Suppressor macrophage treated with lipopolysaccharide for 1 hour (primary cell): ENCODE measurements around the gene FAM53A.

Experiments
- DNase-seq, 3 donors: peaks; one replicate each; pipeline ENCODE4 v3.0.0-alpha.2; 2020 to 2022

Gene FAM53A, protein sequence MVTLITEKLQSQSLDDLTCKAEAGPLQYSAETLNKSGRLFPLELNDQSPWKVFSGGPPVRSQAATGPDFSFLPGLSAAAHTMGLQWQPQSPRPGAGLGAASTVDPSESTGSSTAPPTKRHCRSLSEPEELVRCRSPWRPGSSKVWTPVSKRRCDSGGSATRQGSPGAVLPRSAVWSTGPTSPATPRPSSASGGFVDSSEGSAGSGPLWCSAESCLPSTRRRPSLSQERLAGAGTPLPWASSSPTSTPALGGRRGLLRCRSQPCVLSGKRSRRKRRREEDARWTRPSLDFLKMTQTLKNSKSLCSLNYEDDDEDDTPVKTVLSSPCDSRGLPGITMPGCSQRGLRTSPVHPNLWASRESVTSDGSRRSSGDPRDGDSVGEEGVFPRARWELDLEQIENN

DNA sequence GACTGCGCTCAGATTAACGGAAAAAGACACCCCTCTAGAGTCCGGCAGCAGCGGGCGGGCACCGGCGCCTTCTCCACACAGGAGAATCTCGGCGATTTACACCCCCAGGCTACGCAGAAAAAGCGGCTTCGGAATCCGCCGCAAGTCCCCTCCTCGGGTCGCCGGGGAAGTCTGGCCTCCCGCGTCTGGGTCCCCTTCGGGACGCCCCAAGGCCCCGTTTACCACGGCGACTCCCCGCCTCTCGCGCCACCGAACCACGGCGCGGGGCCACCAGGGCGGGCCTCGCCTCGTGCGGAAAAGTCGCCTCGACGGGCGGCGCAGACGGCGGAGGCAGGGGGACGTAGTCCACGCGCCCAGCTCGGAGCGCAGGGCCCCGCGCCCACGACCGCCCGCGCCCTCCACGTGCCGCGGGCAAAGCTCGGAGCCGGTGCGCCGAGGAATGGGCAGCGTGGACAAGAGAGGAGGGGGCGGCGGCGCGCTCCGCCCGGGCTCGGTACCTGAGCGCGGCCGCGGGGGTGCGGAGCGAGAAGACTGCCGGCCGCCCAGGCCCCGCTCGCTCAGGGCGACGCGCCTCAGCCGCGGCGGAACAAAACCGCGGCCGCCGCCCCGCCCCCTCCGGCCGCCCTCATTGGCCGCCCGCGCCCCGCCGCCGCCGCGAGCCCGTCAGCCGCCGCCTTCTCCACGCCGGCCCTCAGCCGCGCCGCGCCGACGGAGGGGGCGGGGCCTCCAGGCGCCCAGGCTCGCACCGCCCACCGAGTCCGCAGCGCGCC is at the start of gene FAM53A:
TSS of gene FAM53A (minus strand) at position 578 of the 770 bp plus-strand sequence. CDS start 15,572 bp downstream, outside the sequence.
- DNase-seq, result peak; percentile 91 to 98 (median 97)

- no peak for DNase-seq
Observed at GRCh38 chr4:1732911-1733310, 48.8 kb upstream of the FAM53A start.

DNA sequence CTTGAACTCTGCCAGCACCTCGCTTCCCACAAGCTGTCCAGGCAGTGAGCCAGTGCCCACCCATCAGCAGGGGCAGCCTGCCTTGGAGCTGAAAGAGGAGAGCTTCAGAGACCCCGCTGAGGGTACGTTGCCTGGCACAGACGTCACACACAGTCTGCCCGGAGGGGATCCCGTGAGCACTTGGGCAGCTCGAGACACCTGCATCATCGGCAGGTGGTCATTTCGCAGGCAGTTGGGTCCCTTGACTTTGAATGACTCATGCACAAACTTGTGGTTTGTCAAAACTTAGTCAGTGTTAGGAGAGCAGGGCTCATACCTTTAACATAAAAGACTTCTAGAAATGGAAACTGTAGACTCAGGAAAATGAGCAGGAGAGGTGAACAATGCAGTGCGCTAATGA is 47.1 kb upstream of the FAM53A start:
- DNase-seq, result no peak

DNA sequence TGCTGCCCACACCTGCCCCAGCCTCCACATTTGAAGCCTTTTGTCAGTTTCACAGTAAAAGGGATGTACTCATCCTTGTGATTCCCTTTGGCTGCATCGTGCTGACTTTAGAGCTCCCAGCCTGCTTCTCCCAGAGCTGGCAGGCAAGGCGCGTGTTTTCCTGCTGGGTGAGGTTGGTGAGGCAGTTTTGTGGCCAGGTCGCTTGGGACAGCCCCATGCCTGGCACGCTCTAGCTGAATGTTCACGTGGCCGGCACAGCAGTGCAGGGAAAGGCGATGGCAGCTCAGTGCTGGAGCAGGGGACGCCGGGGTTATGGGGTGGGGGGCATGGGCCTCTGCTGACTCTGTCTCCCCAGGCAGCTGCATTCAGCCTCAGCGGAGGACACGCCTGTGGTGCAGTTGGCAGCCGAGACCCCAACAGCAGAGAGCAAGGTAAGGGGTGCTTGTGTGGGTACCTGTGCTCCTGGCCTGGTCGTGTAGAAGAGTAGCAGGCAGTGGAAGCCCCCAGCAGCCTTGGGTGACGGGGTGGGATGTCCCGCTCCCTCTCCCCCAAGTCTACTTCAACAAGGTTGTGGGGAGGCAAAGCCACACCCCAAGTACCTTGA is 46.5 kb upstream of the FAM53A start:
- no peak for DNase-seq

- DNase-seq, result no peak
Observed at GRCh38 chr4:1728061-1728980, 44.2 kb upstream of the FAM53A start.

GRCh38 chr4:1727117-1728031 is 43.3 kb upstream of the FAM53A start:
- peak; percentile 79 to 88 (median 82) for DNase-seq

GRCh38 chr4:1726146-1726934 is 42.2 kb upstream of the FAM53A start:
- peak; percentile 92 to 94 (median 94) for DNase-seq

DNA sequence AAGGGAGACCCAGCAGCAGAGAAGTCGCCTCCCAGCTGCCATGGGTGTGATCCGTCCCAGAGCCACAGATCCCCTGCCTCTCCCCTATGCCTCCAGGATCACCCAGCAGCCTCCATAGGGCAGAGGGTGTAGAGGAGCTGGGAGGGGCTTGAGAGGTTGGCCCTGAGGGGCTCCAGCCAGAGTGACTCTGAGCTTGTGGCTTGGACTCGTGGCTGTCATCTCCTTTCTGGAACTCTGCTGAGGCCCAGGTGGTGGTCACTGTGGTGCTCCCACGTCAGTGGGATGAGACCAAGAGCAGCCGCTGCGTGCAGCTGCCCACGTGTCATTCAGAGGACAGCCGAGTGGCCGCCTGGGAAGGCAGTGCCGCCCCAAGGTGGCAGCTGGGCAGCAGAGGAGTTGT is 41.4 kb upstream of the FAM53A start:
- no peak for DNase-seq

GRCh38 chr4:1723131-1723801 is 39.2 kb upstream of the FAM53A start:
- peak; percentile 55 to 81 (median 74) for DNase-seq

DNA sequence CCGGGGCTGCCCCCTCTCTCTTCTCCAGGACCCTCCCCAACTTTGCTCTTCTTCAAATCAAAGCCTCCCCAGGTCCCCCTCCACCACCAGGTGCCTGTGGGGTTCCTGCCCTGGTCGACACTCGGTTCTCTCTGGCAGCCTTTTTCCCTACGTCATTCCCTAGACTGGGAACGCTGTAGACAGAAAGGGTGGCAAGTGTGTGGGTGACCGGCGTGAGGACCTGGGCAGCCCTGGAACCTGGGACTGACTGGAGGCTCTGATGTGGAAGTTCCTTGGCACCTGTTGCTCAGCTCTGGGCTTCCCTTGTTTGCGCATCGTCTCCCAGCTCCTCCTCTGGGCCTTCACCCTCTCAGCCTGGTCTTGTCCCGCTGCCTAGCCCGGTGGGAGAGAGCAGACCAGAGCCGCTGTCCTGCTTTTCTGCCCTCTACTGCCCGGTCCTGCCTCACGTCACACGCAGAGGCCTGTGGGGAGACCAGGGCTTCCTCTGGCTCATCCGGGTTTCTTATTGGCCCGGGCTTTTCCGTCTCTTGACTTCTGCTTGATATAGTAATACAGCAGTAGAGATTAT is 38.5 kb upstream of the FAM53A start:
- peak; percentile 44 to 73 (median 68) for DNase-seq

- DNase-seq, result peak in 2 of 3 donors; percentile 55 to 63
Observed at GRCh38 chr4:1721666-1722550, 37.8 kb upstream of the FAM53A start.

DNA sequence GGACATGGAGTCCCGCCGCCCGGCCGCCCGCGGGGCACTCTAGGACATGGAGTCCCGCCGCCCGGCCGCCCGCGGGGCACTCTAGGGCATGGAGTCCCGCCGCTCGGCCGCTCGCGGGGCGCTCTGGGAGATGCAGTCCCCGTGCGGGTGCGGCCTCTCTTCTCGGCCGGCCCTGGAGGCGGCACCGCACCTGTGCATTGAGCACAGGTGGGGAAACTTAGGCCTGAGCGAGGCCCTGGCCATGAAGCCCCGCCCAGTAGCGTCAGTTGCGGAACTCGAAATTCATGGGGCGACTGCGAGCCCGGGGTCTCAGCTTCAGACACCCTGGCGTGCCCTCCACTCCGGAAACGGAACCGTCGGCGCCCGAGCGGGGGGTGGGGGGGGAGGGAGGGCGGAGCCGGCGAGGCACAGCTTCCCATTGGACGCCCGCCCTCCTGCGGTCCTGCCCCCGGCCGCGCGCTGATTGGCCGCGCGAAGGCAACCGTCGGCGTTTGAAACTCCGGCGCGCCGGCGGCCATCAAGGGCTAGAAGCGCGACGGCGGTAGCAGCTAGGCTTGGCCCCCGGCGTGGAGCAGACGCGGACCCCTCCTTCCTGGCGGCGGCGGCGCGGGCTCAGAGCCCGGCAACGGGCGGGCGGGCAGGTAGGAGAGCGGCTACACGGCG is 37.0 kb upstream of the FAM53A start, which contains the start of the genes TACC3 and TMEM129:
TSS of gene TACC3 (plus strand) at position 519 of the 663 bp plus-strand sequence. CDS start 1,901 bp downstream, outside the sequence.
TSS of gene TMEM129 (minus strand) at position 321 of the 663 bp plus-strand sequence. CDS start 486 bp downstream, outside the sequence.
- peak; percentile 92 to 98 (median 96) for DNase-seq

GRCh38 chr4:1720163-1720983 is 36.3 kb upstream of the FAM53A start:
- peak; percentile 44 to 69 (median 49) for DNase-seq

DNA sequence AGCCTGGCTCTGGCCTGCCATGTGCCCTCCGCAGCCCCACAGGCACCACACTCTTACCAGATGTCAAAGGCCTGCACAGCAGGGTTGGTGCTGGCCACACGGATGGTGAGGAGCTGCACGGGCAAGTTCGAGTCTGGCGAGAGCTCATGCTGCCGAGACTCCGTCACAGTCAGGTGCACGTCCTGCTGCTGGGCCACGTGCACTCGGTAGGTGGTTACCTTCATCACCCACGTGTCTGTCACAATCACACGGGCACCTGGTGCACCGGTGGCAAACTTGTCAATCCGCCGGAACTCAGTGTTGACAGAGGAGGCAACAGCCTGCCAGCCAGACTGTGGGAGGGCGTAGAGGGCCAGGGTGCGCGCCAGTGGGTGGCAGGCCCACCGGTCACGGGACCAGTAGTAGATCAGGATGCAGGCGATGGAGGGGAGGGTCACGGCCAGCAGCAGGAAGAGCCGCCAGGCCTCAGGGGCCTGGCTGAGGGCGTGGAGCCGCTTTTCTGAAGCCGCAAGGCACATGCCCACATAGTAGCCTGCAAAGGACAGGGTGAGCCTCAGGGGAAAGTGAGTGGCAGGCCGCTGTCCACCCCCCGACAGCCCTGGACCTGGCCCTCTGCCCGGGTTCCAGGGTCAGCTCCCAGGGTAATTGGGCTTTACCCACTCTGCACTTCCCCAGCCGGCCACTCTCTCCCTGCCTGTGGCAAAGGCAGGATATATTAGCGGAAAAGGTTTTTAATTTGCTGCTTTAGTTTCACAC is 34.2 kb upstream of the FAM53A start:
- DNase-seq, result no peak
